Loucy (cell line): ENCODE data around the gene IQCF2.
"Not testable (repeated sequence)": the region's sequence is repeated elsewhere in the genome, so short reads cannot be mapped to it uniquely, and the experiment has no call there.

Experiments used
- CTCF ChIP-seq: fragments of 200-600 bp; sonication (generic); conservative IDR thresholded peaks from 2 replicates; pipeline ENCODE4 v1.5.1; 2014; ENCODE audit warnings: mild to moderate bottlenecking, antibody characterized with exemption, low read length
- EZH2phosphoT487 ChIP-seq: fragments of 200-600 bp; IDR thresholded peaks from 2 replicates; pipeline ENCODE4 v1.6.1; 2018; ENCODE audit warnings: antibody characterized with exemption, mild to moderate bottlenecking, moderate library complexity, borderline replicate concordance

- not testable (repeated sequence) for TF ChIP-seq CTCF, EZH2phosphoT487
These were observed 6.0 kb upstream of the IQCF2 start for GRCh38 chr3:51855411-51855810.
